Subcutaneous adipose tissue (tissue), 4 donors: ENCODE data around the gene GOLGA3. TPM values are rescaled to one million over a fixed set of nuclear protein-coding genes. Genes with fewer than 3 reads are reported as not detected.

ENCODE experiments used
- total RNA-seq, 4 donors: library from RNA; depleted of rRNA; stranded (reverse); fragments of >200 nt; gene quantifications; one replicate each; pipeline ENCODE4 v1.1.0, GENCODE V29; 2016
- TF ChIP-seq, protein P1 (sequence below): fragments of 450-650 bp; IDR thresholded peaks from one replicate; pipeline ENCODE4 v1.5.1; 2016; ENCODE audit warnings: low read depth, mild to moderate bottlenecking, control low read depth, antibody characterized with exemption, moderate library complexity

The GOLGA3 gene
- total RNA-seq, 4 donors from 2014 or later, result 45.9 to 86.8 (median 60.4) TPM

DNA sequence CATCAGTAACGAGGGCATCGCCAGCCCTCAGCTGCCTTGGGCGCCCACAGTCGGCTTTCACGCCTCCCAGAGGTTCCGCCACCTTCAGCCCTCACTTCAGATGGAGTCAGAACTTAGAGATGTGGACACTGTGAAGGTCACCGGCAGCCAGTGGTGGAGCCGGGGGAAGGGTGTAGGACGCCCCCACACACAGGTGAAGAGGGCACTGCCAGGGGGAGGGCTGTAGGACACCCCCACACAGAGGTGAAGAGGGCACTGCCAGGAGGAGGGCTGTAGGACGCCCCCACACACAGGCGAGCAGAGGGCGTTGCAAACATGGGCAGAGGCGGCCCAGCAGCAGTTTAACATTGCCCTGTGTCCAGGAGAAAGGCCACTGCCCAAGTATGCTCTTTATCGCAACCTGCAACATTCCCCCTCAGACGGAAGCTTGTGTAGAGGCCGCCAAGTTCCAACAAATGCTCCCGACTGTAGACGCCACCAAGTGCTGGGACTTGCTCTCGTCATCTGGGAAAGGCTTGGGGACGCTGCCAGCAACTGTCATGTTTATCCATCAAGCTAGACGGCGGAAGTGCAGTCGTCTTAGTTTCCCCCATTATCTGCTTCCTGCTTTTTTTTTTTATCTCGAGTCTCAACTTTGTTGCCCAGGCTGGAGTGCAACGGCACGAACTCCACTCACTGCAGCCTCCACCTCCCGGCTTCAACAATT lies 62.1 kb downstream of the GOLGA3 start:
- TF ChIP-seq, protein P1, sequence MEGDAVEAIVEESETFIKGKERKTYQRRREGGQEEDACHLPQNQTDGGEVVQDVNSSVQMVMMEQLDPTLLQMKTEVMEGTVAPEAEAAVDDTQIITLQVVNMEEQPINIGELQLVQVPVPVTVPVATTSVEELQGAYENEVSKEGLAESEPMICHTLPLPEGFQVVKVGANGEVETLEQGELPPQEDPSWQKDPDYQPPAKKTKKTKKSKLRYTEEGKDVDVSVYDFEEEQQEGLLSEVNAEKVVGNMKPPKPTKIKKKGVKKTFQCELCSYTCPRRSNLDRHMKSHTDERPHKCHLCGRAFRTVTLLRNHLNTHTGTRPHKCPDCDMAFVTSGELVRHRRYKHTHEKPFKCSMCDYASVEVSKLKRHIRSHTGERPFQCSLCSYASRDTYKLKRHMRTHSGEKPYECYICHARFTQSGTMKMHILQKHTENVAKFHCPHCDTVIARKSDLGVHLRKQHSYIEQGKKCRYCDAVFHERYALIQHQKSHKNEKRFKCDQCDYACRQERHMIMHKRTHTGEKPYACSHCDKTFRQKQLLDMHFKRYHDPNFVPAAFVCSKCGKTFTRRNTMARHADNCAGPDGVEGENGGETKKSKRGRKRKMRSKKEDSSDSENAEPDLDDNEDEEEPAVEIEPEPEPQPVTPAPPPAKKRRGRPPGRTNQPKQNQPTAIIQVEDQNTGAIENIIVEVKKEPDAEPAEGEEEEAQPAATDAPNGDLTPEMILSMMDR, result no peak

DNA sequence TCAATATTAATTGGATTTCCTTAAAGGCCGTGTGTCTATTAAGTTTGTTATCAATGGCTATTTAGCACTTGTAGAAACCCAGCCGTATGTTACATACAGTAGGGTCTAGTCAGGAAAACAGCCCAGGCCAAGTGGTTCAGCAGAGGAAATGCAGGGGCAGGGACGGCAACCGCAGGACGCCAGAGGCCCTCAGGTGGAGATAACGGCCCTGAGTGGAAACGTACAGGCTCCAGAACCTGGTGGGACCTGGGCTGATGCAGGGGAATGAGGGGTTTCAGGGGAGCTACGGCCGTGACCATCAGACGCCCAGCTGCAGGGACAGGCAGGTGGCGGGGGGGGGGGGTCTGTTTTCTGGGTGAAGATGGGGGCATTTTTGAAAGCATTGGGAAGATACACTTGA lies 63.3 kb downstream of the GOLGA3 start:
- TF ChIP-seq, protein P1, result no peak

- TF ChIP-seq, protein P1, result no peak
These were observed 64.4 kb downstream of the GOLGA3 start for GRCh38 chr12:132764231-132764630.

DNA sequence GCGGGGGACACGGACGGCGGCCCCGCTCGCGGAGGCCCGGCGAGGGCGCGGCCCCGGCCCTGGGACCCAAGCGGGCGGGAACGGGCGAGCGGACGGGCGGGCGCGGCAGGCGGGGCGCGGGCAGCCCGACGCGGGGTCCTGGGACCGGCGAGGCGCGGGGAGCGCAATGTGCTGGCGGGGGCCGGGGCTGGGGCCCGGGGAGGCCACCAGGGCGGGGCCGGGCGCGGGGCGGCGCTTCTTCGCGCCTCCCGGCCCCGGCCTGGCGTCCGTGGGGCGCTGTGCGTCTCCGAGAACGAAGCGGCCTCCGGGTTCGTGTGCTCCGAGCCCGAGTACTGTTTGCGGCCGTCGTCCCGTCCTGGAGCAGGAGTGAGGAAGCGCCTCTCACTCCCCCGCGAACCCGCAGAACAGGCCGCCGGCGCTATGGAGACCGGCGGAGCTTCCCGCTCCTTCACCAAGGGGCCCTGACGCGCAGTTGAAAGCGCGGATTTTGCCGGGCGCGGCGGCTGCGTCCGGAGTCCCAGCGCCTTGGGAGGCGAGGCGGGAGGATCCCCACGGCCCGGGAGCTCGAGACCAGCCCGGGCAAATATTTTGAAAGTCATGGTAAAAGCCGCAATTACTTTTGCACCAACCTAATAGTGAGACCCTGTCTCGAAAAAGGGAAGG lies 66.6 kb downstream of the GOLGA3 start:
- TF ChIP-seq, protein P1, result no peak

DNA sequence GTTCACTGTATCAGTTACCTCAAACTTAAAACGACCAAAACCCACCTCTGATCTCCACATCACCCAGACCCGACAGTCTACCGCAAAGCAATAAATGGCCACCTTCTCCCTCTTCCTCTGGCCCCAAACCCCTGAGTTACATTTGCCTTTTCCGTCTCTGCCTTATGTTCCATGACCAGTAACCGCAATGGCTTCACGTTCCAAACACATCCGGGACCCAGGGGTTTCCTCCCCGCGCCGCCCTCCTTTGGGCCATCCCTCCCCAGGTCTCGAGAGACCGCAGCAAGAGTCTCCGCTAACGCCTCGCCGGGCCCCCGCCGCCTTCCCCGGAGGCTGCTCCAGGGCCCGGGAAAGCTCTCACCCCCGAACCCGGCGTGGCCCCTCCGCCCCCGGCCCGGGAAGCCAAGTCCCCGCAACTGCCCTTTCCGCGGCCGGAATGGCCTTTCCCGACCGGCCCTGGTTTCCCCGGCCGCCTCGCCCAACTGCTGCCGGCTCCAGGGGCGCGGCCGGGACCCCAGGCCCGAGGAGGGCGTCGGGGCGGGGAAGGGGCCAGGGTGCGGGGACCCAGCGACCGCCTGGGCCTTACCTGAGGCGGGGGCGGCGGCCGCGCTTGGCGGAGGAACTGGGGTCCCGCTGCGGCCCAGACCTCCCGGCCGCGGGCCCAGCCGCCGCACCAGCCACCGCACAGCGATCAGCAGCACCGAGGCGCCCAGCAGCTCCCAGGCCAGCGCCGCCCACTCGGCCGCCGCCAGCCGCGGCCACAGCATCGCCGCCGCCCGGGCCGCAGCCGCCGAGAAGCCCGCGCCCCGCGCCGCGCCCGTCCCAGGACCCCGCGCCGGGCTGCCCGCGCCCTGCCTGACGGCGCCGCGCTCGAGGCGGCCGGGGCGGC lies 67.4 kb downstream of the GOLGA3 start, which contains the start of gene ANKLE2:
ANKLE2 (minus strand) TSS at position 801 of the 889 bp plus-strand sequence; CDS start at position 767, 34 bp downstream.
- TF ChIP-seq, protein P1, result no peak

DNA sequence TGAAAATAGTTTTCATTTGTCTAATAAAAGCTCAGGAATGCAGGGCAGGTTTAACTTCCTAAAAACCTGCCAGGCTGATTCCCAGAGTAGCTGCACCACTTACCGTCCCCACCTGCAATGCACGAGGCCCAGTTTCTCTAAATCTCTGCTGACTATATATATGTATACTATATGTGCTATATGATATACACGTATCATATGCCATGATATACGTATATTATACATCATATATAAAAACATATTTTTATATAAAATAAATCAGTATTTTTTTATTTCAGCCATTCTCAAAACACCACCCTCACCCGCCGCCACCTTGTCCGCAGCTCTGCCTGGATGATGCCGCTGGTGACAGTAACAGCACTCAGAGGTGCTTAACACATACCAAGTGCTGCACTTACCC lies 69.3 kb downstream of the GOLGA3 start:
- TF ChIP-seq, protein P1, result no peak
